ENCODE data around the gene HOXA3. TPM values are rescaled to one million over a fixed set of nuclear protein-coding genes. Genes with fewer than 3 reads are reported as not detected.

HOXA3 gene
- polyA plus RNA-seq, 6 donors from 2014 or later, result not detected

- no peak for DNase-seq
- peaks cover 0 to 4% (median 0%) of the 10 kb centered on the region in 7 donors for H3K9me3 Mint-ChIP-seq
- H3K4me3 Mint-ChIP-seq, result no peak overlapping the region
- H3K27ac Mint-ChIP-seq, result no peak overlapping the region
- peaks cover 0 to 21% of the 10 kb centered on the region in 2 donors for H3K36me3 Mint-ChIP-seq
- peaks cover 30 to 57% (median 30%) of the 10 kb centered on the region in 3 donors for H3K27me3 Mint-ChIP-seq
- no peak for ATAC-seq (ENCODE audit: low read depth in 2 of 2)
- H3K4me1 Mint-ChIP-seq, result peaks cover 5 to 13% (median 7%) of the 10 kb centered on the region in 3 donors
Observed at GRCh38 chr7:27107391-27108381, 44.7 kb downstream of the HOXA3 start.

GRCh38 chr7:27106901-27107240, 45.5 kb downstream of the HOXA3 start:
- Mint-ChIP-seq H3K4me1 (peaks cover 13 to 18% (median 13%) of the 10 kb centered on the region in 3 donors), H3K9me3 (peaks cover 0 to 4% (median 0%) of the 10 kb centered on the region in 7 donors), H3K36me3 (peaks cover 0 to 24% of the 10 kb centered on the region in 2 donors), H3K4me3 (no peak overlapping the region), H3K27me3 (peaks cover 37 to 60% (median 39%) of the 10 kb centered on the region in 3 donors), H3K27ac (no peak overlapping the region)
- no peak for ATAC-seq (ENCODE audit: low read depth in 2 of 2)
- DNase-seq, result no peak

GRCh38 chr7:27106181-27106900, 46.0 kb downstream of the HOXA3 start:
- DNase-seq, result no peak
- Mint-ChIP-seq H3K4me1 (peaks cover 17 to 18% (median 18%) of the 10 kb centered on the region in 3 donors), H3K9me3 (peaks cover 0 to 4% (median 0%) of the 10 kb centered on the region in 7 donors), H3K27ac (no peak overlapping the region), H3K27me3 (peaks cover 42 to 61% (median 44%) of the 10 kb centered on the region in 3 donors), H3K36me3 (peaks cover 4 to 29% of the 10 kb centered on the region in 2 donors), H3K4me3 (no peak overlapping the region)
- ATAC-seq (ENCODE audit: low read depth in 2 of 2), result no peak

- peaks cover 17 to 18% (median 18%) of the 10 kb centered on the region in 3 donors for H3K4me1 Mint-ChIP-seq
- H3K36me3 Mint-ChIP-seq, result peaks cover 6 to 34% of the 10 kb centered on the region in 2 donors
- H3K9me3 Mint-ChIP-seq, result peaks cover 0 to 4% (median 0%) of the 10 kb centered on the region in 7 donors
- ATAC-seq (ENCODE audit: low read depth in 2 of 2) (no peak), DNase-seq (no peak)
- H3K4me3 Mint-ChIP-seq, result no peak overlapping the region
- peaks cover 51 to 64% (median 53%) of the 10 kb centered on the region in 3 donors for H3K27me3 Mint-ChIP-seq
- no peak overlapping the region for H3K27ac Mint-ChIP-seq
Observed at GRCh38 chr7:27105301-27106031, 46.9 kb downstream of the HOXA3 start.

- Mint-ChIP-seq H3K27me3 (peaks cover 60 to 67% (median 62%) of the 10 kb centered on the region in 3 donors), H3K27ac (no peak overlapping the region), H3K4me1 (peaks cover 17 to 22% (median 18%) of the 10 kb centered on the region in 3 donors), H3K4me3 (peak overlapping the region in 1 of 8 donors; percentile 25), H3K9me3 (peaks cover 0 to 4% (median 0%) of the 10 kb centered on the region in 7 donors), H3K36me3 (peaks cover 15 to 44% of the 10 kb centered on the region in 2 donors)
- ATAC-seq (ENCODE audit: low read depth in 2 of 2) (no peak), DNase-seq (no peak)
Observed at GRCh38 chr7:27104341-27105058, 47.9 kb downstream of the HOXA3 start.

- DNase-seq (no peak), ATAC-seq (ENCODE audit: low read depth in 2 of 2) (no peak)
- peaks cover 0 to 4% (median 2%) of the 10 kb centered on the region in 7 donors for H3K9me3 Mint-ChIP-seq
- peaks cover 23 to 30% (median 24%) of the 10 kb centered on the region in 3 donors for H3K4me1 Mint-ChIP-seq
- H3K27me3 Mint-ChIP-seq, result peaks cover 68 to 75% (median 71%) of the 10 kb centered on the region in 3 donors
- peak overlapping the region in 6 of 8 donors; percentile 19 to 71 (median 58) for H3K4me3 Mint-ChIP-seq
- peaks cover 20 to 51% of the 10 kb centered on the region in 2 donors for H3K36me3 Mint-ChIP-seq
- H3K27ac Mint-ChIP-seq, result no peak overlapping the region
Observed at GRCh38 chr7:27103489-27104226, 48.7 kb downstream of the HOXA3 start.

- DNase-seq, result no peak
Observed at GRCh38 chr7:27102581-27103442, 49.6 kb downstream of the HOXA3 start, which contains the start of gene HOXA2. TSS of gene HOXA2 (minus strand) at chr7:27102683. CDS start at chr7:27102500, 183 bp downstream.

GRCh38 chr7:27101957-27102580, 50.3 kb downstream of the HOXA3 start:
- no peak for DNase-seq
- H3K27me3 Mint-ChIP-seq, result peaks cover 77 to 90% (median 83%) of the 10 kb centered on the region in 3 donors
- peak overlapping the region in 3 of 6 donors; percentile 72 to 81 (median 78) for H3K27ac Mint-ChIP-seq
- peaks cover 0 to 3% (median 0%) of the 10 kb centered on the region in 7 donors for H3K9me3 Mint-ChIP-seq
- ATAC-seq (ENCODE audit: low read depth in 2 of 2), result no peak
- H3K36me3 Mint-ChIP-seq, result peaks cover 20 to 43% of the 10 kb centered on the region in 2 donors
- peaks cover 33 to 46% (median 35%) of the 10 kb centered on the region in 3 donors for H3K4me1 Mint-ChIP-seq
- peak overlapping the region; percentile 21 to 81 (median 71) for H3K4me3 Mint-ChIP-seq

More at GRCh38 chr7:27102581-27103442, 49.6 kb downstream of the HOXA3 start, which contains the start of gene HOXA2:
- Mint-ChIP-seq H3K27ac (peak within 1 kb of the TSS in 5 of 6 donors; percentile 44 to 81 (median 72)), H3K4me3 (peak within 1 kb of the TSS; percentile 21 to 81 (median 71)), H3K9me3 (peaks cover 0 to 4% (median 2%) of the 10 kb centered on the region in 7 donors), H3K36me3 (peaks cover 20 to 50% of the 10 kb centered on the region in 2 donors), H3K27me3 (peaks cover 70 to 83% (median 75%) of the 10 kb centered on the region in 3 donors), H3K4me1 (peaks cover 27 to 39% (median 28%) of the 10 kb centered on the region in 3 donors)
- ATAC-seq (ENCODE audit: low read depth in 2 of 2), result peak in 1 of 2 donors; percentile 14

GRCh38 chr7:27101171-27101956, 51.0 kb downstream of the HOXA3 start:
- DNase-seq (no peak), ATAC-seq (ENCODE audit: low read depth in 2 of 2) (no peak)
- Mint-ChIP-seq H3K9me3 (peaks cover 0 to 3% (median 0%) of the 10 kb centered on the region in 7 donors), H3K4me3 (peak overlapping the region in 6 of 8 donors; percentile 20 to 68 (median 33)), H3K27me3 (peaks cover 79 to 94% (median 85%) of the 10 kb centered on the region in 3 donors), H3K27ac (peak overlapping the region in 2 of 6 donors; percentile 72 to 78), H3K4me1 (peaks cover 35 to 50% (median 37%) of the 10 kb centered on the region in 3 donors), H3K36me3 (peaks cover 20 to 43% of the 10 kb centered on the region in 2 donors)

Data from naive B cell (primary cell).